Bone marrow (tissue), 2 donors: ENCODE measurements around the gene AFAP1.

Experiments used
- DNase-seq, 2 donors: peaks; one replicate each; lab custom pipeline; 2025; lab: John Stamatoyannopoulos, UW

AFAP1 gene

GRCh38 chr4:7736436-7737267 lies 203.0 kb downstream of the AFAP1 start:
- no peak for DNase-seq

- no peak for DNase-seq
Observed at GRCh38 chr4:7735961-7736360, 203.7 kb downstream of the AFAP1 start.

- DNase-seq: no peak
Observed at GRCh38 chr4:7735395-7735794, 204.3 kb downstream of the AFAP1 start.

- DNase-seq: no peak
Observed at GRCh38 chr4:7734651-7735260, 204.9 kb downstream of the AFAP1 start.

- no peak for DNase-seq
Observed at GRCh38 chr4:7733801-7734650, 205.6 kb downstream of the AFAP1 start.

- DNase-seq: no peak
Observed at GRCh38 chr4:7733201-7733600, 206.5 kb downstream of the AFAP1 start.

- no peak for DNase-seq
Observed at GRCh38 chr4:7732263-7732662, 207.4 kb downstream of the AFAP1 start.

GRCh38 chr4:7731437-7731836 lies 208.2 kb downstream of the AFAP1 start:
- DNase-seq: no peak

- DNase-seq: no peak
Observed at GRCh38 chr4:7727749-7728148, 211.9 kb downstream of the AFAP1 start.

- no peak for DNase-seq
Observed at GRCh38 chr4:7726665-7727413, 212.8 kb downstream of the AFAP1 start.

GRCh38 chr4:7725951-7726350 lies 213.7 kb downstream of the AFAP1 start:
- DNase-seq: no peak

- DNase-seq: no peak
Observed at GRCh38 chr4:7723625-7724024, 216.0 kb downstream of the AFAP1 start.

- no peak for DNase-seq
Observed at GRCh38 chr4:7722766-7723387, 216.8 kb downstream of the AFAP1 start.

- no peak for DNase-seq
Observed at GRCh38 chr4:7721984-7722551, 217.6 kb downstream of the AFAP1 start.

GRCh38 chr4:7719354-7720174 lies 220.1 kb downstream of the AFAP1 start:
- peak; percentile 13 to 29 for DNase-seq

GRCh38 chr4:7717946-7718490 lies 221.6 kb downstream of the AFAP1 start:
- DNase-seq: no peak

GRCh38 chr4:7717161-7717560 lies 222.5 kb downstream of the AFAP1 start:
- DNase-seq: no peak

GRCh38 chr4:7716010-7716721 lies 223.5 kb downstream of the AFAP1 start:
- DNase-seq: no peak

- no peak for DNase-seq
Observed at GRCh38 chr4:7715271-7716009, 224.2 kb downstream of the AFAP1 start.
